K562 (cell line): ENCODE measurements around the gene SLC25A28. TPM values are rescaled to one million over a fixed set of nuclear protein-coding genes. Genes with fewer than 3 reads are reported as not detected.
A peak's percentile ranks its signal among the peaks of the same experiment; 100 is the strongest.

Experiments
- CCAR2 ChIP-seq: fragments of 200-400 bp; formaldehyde crosslinking; IDR thresholded peaks from 2 replicates; pipeline ENCODE4 v1.6.1; 2017; ENCODE audit warnings: mild to moderate bottlenecking, low read depth, low read length
- CREM ChIP-seq: IDR thresholded peaks from 2 replicates; pipeline ENCODE4 v1.6.1; 2014; ENCODE audit warnings: antibody characterized with exemption, low read depth
- ESRRA ChIP-seq: fragments of 450-650 bp; IDR thresholded peaks from 2 replicates; pipeline ENCODE4 v1.6.1; 2014; ENCODE audit warnings: low read depth, mild to moderate bottlenecking, moderate library complexity, borderline replicate concordance
- ETV1 ChIP-seq: fragments of 450-650 bp; conservative IDR thresholded peaks from 2 replicates; pipeline ENCODE4 v1.6.1; 2016; ENCODE audit warnings: missing genetic modification characterization, control low read depth, low read depth, missing compliant biosample characterization
- FOS ChIP-seq: IDR thresholded peaks from 3 replicates; pipeline ENCODE4 v1.6.1; 2011; ENCODE audit not compliant: insufficient read length; ENCODE audit errors: extremely low read depth
- KAT8 ChIP-seq: fragments of 450-650 bp; IDR thresholded peaks from 2 replicates; pipeline ENCODE4 v1.6.1; 2016; ENCODE audit warnings: low read depth, mild to moderate bottlenecking
- KDM5B ChIP-seq: fragments of 200-600 bp; sonication (generic); IDR thresholded peaks from 2 replicates; pipeline ENCODE4 v1.6.1; 2012; ENCODE audit warnings: low read depth, mild to moderate bottlenecking, moderate library complexity, low read length, control low read depth, inconsistent platforms; ENCODE audit not compliant: insufficient replicate concordance
- KLF1 ChIP-seq: fragments of 450-650 bp; IDR thresholded peaks from 2 replicates; pipeline ENCODE4 v1.6.1; 2016; ENCODE audit warnings: missing genetic modification characterization, missing compliant biosample characterization
- KLF6 ChIP-seq: fragments of 250-450 bp; sonication (Bioruptor Pico); IDR thresholded peaks from 2 replicates; pipeline ENCODE4 v1.4.0; 2020; ENCODE audit warnings: mild to moderate bottlenecking, moderate library complexity, borderline replicate concordance
- PHB ChIP-seq: fragments of 250-450 bp; sonication (Bioruptor Pico); IDR thresholded peaks from 2 replicates; pipeline ENCODE4 v1.5.0; 2021
- POLR2H ChIP-seq: IDR thresholded peaks from 2 replicates; pipeline ENCODE4 v1.6.1; 2016; ENCODE audit warnings: missing genetic modification characterization, low read depth, mild to moderate bottlenecking, control low read depth, missing compliant biosample characterization, moderate library complexity
- RB1 ChIP-seq: fragments of 450-650 bp; IDR thresholded peaks from 2 replicates; pipeline ENCODE4 v1.6.1; 2017; ENCODE audit warnings: low read depth, mild to moderate bottlenecking
- RBFOX2 ChIP-seq: fragments of 200-400 bp; formaldehyde crosslinking; IDR thresholded peaks from 2 replicates; pipeline ENCODE4 v1.6.1; 2017; ENCODE audit warnings: low read depth, mild to moderate bottlenecking, low read length, moderate library complexity
- YY1 ChIP-seq, 3 experiments: IDR thresholded peaks; 2 replicates each; pipeline ENCODE4 v1.6.1; 2011; ENCODE audit warnings: low read length in 2 of 3, mild to moderate bottlenecking in 2 of 3, moderate library complexity in 2 of 3, borderline replicate concordance in 1 of 3, control low read depth in 1 of 3, low read depth in 1 of 3; ENCODE audit not compliant: insufficient read depth in 3 of 3, insufficient replicate concordance in 2 of 3, control insufficient read depth in 1 of 3, insufficient read length in 1 of 3; ENCODE audit errors: extremely low read depth in 1 of 3
- ZBTB7A ChIP-seq: IDR thresholded peaks from 2 replicates; pipeline ENCODE4 v1.6.1; 2011; ENCODE audit warnings: low read depth, mild to moderate bottlenecking, low read length, moderate library complexity, borderline replicate concordance; ENCODE audit not compliant: control insufficient read depth
- polyA plus RNA-seq, 8 experiments: library from polyadenylated mRNA; depleted of rRNA in 4 of 8; stranded (reverse) in 5 of 8; unstranded in 3 of 8; fragments of >200 nt; fragmentation: Nextera tagmentation in 2 of 8; fragmentation: Illumina TruSeq in 1 of 8; extraction: Ambion mirVana in 2 of 8; extraction: Trizol in 1 of 8; gene quantifications; 2 replicates each; pipeline versions ENCODE4 v1.2.1 to v1.2.3, GENCODE V29; 2011 to 2014; ENCODE audit warnings: inconsistent platforms in 1 of 8, missing spikeins in 1 of 8
- total RNA-seq, 7 experiments: library from RNA; depleted of rRNA in 6 of 7; stranded (reverse); fragments of >200 nt in 6 of 7; fragmentation: Illumina TruSeq in 2 of 7; extraction: Trizol in 2 of 7; gene quantifications; 2 replicates each; pipeline versions ENCODE4 v1.2.1 to v1.2.3, GENCODE V29; 2011 to 2021; ENCODE audit warnings: low replicate concordance in 1 of 7
- TF ChIP-seq, protein P1 (sequence below): fragments of 450-650 bp; IDR thresholded peaks from 2 replicates; pipeline ENCODE4 v1.6.1; 2016
- TF ChIP-seq, protein P2 (sequence below): fragments of 450-650 bp; IDR thresholded peaks from 2 replicates; pipeline ENCODE4 v1.6.1; 2018; ENCODE audit not compliant: partially characterized antibody
- TF ChIP-seq, protein P3 (sequence below): fragments of 450-650 bp; formaldehyde crosslinking; IDR thresholded peaks from 2 replicates; pipeline ENCODE4 v1.4.0; 2020; ENCODE audit warnings: mild to moderate bottlenecking, moderate library complexity
- TF ChIP-seq, protein P4 (sequence below): sonication (generic); formaldehyde crosslinking; IDR thresholded peaks from 2 replicates; pipeline ENCODE4 v1.8.0; 2022; ENCODE audit warnings: missing genetic modification reagents, mild to moderate bottlenecking, moderate library complexity, borderline replicate concordance

The SLC25A28 gene
- total and polyA plus RNA-seq, 9 of the 15 experiments (the other 6 are each of a cell fraction or from before 2014, with no cell fraction given), result 6.2 to 32.3 (median 18.8) TPM

DNA sequence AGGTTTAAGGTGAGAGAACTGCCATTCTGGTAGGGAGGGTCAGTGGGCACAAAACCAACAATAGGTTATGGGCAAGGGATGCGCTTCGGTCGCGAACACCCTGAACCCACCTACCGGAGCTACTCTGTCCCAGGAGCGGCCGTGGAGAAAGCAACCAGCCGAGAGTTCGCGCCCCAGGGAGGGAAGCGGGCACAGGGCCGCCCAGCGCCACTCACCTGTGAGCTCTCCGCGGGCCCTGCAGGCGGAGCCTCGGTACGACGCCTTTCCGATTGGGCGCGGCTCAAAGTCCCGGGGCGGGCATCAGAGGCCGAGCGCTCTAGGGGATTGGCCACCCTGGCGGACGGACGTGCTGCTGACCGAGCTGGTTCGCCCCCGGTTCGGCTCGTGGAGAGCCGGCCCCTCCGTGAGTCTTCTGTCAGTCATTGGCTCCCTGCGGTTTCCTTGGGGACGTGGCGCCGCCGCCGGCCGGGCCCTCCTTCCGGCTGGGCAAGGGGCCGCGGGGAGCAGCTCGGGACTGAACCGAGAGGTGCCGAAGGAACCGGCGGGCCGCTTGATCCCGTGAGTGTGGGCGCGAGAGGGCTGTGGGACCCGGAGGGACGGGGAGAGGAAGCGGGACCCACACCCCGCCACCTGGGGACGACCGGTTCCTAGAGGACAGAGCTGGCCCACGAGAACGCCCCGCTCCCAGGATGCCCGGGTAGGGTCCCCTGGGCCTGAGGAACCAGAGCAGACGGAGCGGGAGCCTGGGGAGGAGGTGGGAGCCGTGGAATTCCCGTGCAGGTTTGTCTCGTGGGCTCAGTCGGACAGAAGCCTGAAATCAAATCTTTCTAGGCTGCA, 39.0 kb upstream of the SLC25A28 start, which contains the start of gene ENTPD7 (continued):
- TF ChIP-seq KDM5B, result peak; percentile 74
- no peak for TF ChIP-seq KLF6 (CRISPR knock-in tag)
- 0 out of 2 replicates have a peak, but pooled peaks have one; percentile 33 for TF ChIP-seq RB1
- TF ChIP-seq FOS, result peak; percentile 42
- no peak for TF ChIP-seq KAT8
- peak in 1 of 3 experiments; percentile 29 for TF ChIP-seq YY1 (IDR thresholded peaks at IDR 0.05; ENCODE audit: borderline replicate concordance in 1 of 3, control insufficient read depth in 1 of 3, extremely low read depth in 1 of 3, insufficient read depth in 3 of 3, insufficient read length in 1 of 3, insufficient replicate concordance in 2 of 3, low read depth in 1 of 3, low read length in 2 of 3)
- TF ChIP-seq, protein P1, sequence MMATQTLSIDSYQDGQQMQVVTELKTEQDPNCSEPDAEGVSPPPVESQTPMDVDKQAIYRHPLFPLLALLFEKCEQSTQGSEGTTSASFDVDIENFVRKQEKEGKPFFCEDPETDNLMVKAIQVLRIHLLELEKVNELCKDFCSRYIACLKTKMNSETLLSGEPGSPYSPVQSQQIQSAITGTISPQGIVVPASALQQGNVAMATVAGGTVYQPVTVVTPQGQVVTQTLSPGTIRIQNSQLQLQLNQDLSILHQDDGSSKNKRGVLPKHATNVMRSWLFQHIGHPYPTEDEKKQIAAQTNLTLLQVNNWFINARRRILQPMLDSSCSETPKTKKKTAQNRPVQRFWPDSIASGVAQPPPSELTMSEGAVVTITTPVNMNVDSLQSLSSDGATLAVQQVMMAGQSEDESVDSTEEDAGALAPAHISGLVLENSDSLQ, result peak; percentile 98
- TF ChIP-seq POLR2H (tag), result peak; percentile 51
- no peak for TF ChIP-seq PHB (CRISPR knock-in tag)
- TF ChIP-seq, protein P2, sequence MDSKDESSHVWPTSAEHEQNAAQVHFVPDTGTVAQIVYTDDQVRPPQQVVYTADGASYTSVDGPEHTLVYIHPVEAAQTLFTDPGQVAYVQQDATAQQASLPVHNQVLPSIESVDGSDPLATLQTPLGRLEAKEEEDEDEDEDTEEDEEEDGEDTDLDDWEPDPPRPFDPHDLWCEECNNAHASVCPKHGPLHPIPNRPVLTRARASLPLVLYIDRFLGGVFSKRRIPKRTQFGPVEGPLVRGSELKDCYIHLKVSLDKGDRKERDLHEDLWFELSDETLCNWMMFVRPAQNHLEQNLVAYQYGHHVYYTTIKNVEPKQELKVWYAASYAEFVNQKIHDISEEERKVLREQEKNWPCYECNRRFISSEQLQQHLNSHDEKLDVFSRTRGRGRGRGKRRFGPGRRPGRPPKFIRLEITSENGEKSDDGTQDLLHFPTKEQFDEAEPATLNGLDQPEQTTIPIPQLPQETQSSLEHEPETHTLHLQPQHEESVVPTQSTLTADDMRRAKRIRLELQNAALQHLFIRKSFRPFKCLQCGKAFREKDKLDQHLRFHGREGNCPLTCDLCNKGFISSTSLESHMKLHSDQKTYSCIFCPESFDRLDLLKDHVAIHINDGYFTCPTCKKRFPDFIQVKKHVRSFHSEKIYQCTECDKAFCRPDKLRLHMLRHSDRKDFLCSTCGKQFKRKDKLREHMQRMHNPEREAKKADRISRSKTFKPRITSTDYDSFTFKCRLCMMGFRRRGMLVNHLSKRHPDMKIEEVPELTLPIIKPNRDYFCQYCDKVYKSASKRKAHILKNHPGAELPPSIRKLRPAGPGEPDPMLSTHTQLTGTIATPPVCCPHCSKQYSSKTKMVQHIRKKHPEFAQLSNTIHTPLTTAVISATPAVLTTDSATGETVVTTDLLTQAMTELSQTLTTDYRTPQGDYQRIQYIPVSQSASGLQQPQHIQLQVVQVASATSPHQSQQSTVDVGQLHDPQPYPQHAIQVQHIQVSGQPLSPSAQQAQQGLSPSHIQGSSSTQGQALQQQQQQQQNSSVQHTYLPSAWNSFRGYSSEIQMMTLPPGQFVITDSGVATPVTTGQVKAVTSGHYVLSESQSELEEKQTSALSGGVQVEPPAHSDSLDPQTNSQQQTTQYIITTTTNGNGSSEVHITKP, result peak; percentile 42
- TF ChIP-seq, protein P3, sequence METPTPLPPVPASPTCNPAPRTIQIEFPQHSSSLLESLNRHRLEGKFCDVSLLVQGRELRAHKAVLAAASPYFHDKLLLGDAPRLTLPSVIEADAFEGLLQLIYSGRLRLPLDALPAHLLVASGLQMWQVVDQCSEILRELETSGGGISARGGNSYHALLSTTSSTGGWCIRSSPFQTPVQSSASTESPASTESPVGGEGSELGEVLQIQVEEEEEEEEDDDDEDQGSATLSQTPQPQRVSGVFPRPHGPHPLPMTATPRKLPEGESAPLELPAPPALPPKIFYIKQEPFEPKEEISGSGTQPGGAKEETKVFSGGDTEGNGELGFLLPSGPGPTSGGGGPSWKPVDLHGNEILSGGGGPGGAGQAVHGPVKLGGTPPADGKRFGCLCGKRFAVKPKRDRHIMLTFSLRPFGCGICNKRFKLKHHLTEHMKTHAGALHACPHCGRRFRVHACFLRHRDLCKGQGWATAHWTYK, result no peak
- TF ChIP-seq KLF1, result no peak
- peak; percentile 31; the same call in 1 of the 2 replicates for TF ChIP-seq ESRRA
- TF ChIP-seq, protein P4, sequence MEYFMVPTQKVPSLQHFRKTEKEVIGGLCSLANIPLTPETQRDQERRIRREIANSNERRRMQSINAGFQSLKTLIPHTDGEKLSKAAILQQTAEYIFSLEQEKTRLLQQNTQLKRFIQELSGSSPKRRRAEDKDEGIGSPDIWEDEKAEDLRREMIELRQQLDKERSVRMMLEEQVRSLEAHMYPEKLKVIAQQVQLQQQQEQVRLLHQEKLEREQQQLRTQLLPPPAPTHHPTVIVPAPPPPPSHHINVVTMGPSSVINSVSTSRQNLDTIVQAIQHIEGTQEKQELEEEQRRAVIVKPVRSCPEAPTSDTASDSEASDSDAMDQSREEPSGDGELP, result peak; percentile 80; the same call in 1 of the 2 replicates
- TF ChIP-seq RBFOX2, result peak; percentile 87
- TF ChIP-seq CCAR2, result no peak
- TF ChIP-seq CREM, result peak; percentile 38; the same call in 1 of the 2 replicates
- peak; percentile 37; the same call in 1 of the 2 replicates for TF ChIP-seq ETV1 (tag)
- TF ChIP-seq ZBTB7A, result peak; percentile 31; the same call in 1 of the 2 replicates
